HepG2 (cell line): ENCODE data around the gene SLC1A4. TPM values are rescaled to one million over a fixed set of nuclear protein-coding genes. Genes with fewer than 3 reads are reported as not detected.
A peak's percentile ranks its signal among the peaks of the same experiment; 100 is the strongest.

Source experiments
- ARID5B ChIP-seq: IDR thresholded peaks from 2 replicates; pipeline ENCODE4 v1.4.0; 2020; ENCODE audit warnings: mild to moderate bottlenecking, missing genetic modification reagents
- ARNTL ChIP-seq: sonication (generic); formaldehyde crosslinking; IDR thresholded peaks from 2 replicates; pipeline ENCODE4 v1.4.0; 2020; ENCODE audit warnings: mild to moderate bottlenecking, missing genetic modification reagents
- FOXA1 ChIP-seq, 2 experiments: fragments of 450-650 bp in 1 of 2; sonication (generic) in 1 of 2; formaldehyde crosslinking in 1 of 2; IDR thresholded peaks; 2 replicates each; pipeline versions ENCODE4 v1.4.0 to v1.6.1; 2016 to 2020; ENCODE audit warnings: missing genetic modification reagents in 1 of 2
- GATAD1 ChIP-seq: IDR thresholded peaks from 2 replicates; pipeline ENCODE4 v1.6.1; 2016; ENCODE audit warnings: missing genetic modification reagents, missing compliant biosample characterization
- GFI1 ChIP-seq: sonication (generic); formaldehyde crosslinking; IDR thresholded peaks from 2 replicates; pipeline ENCODE4 v1.5.0; 2020; ENCODE audit warnings: missing genetic modification reagents, mild to moderate bottlenecking, borderline replicate concordance
- GMEB1 ChIP-seq: sonication (generic); formaldehyde crosslinking; IDR thresholded peaks from 2 replicates; pipeline ENCODE4 v1.5.1; 2020; ENCODE audit warnings: missing genetic modification reagents, mild to moderate bottlenecking, borderline replicate concordance
- KLF11 ChIP-seq: IDR thresholded peaks from 2 replicates; pipeline ENCODE4 v1.6.1; 2016; ENCODE audit warnings: missing compliant biosample characterization
- MTA1 ChIP-seq: sonication (generic); formaldehyde crosslinking; IDR thresholded peaks from 2 replicates; pipeline ENCODE4 v1.4.0; 2020; ENCODE audit warnings: missing genetic modification reagents, mild to moderate bottlenecking, borderline replicate concordance
- RAD21 ChIP-seq: fragments of 450-650 bp; formaldehyde crosslinking; IDR thresholded peaks from 2 replicates; pipeline ENCODE4 v1.5.0; 2020; ENCODE audit warnings: mild to moderate bottlenecking
- RCOR2 ChIP-seq: IDR thresholded peaks from 2 replicates; pipeline ENCODE4 v1.6.1; 2016; ENCODE audit warnings: missing biosample characterization, missing genetic modification reagents
- SKIL ChIP-seq: sonication (generic); formaldehyde crosslinking; IDR thresholded peaks from 2 replicates; pipeline ENCODE4 v1.8.0; 2022; ENCODE audit warnings: missing genetic modification reagents, mild to moderate bottlenecking, moderate library complexity, borderline replicate concordance
- TFE3 ChIP-seq: IDR thresholded peaks from 2 replicates; pipeline ENCODE4 v1.6.1; 2016
- ZNF136 ChIP-seq: sonication (generic); formaldehyde crosslinking; IDR thresholded peaks from 2 replicates; pipeline ENCODE4 v1.8.1; 2022; ENCODE audit warnings: low read depth, mild to moderate bottlenecking, moderate library complexity, missing genetic modification reagents
- ZNF263 ChIP-seq: sonication (generic); formaldehyde crosslinking; IDR thresholded peaks from 2 replicates; pipeline ENCODE4 v1.4.0; 2020; ENCODE audit warnings: missing genetic modification reagents
- ZNF329 ChIP-seq: sonication (generic); formaldehyde crosslinking; IDR thresholded peaks from 2 replicates; pipeline ENCODE4 v1.9.0; 2021; ENCODE audit warnings: low read depth, mild to moderate bottlenecking, missing genetic modification reagents
- ZNF510 ChIP-seq: sonication (generic); formaldehyde crosslinking; IDR thresholded peaks from 2 replicates; pipeline ENCODE4 v1.4.0; 2020; ENCODE audit warnings: low read depth, mild to moderate bottlenecking, missing genetic modification reagents
- ZNF547 ChIP-seq: sonication (generic); formaldehyde crosslinking; IDR thresholded peaks from 2 replicates; pipeline ENCODE4 v1.5.1; 2020; ENCODE audit warnings: mild to moderate bottlenecking, missing genetic modification reagents
- ZNF572 ChIP-seq: sonication (generic); formaldehyde crosslinking; IDR thresholded peaks from 2 replicates; pipeline ENCODE4 v1.5.1; 2020; ENCODE audit warnings: mild to moderate bottlenecking, missing genetic modification reagents
- ZNF773 ChIP-seq: sonication (generic); formaldehyde crosslinking; IDR thresholded peaks from 2 replicates; pipeline ENCODE4 v1.4.0; 2020; ENCODE audit warnings: missing genetic modification reagents, borderline replicate concordance
- ZNF792 ChIP-seq: IDR thresholded peaks from 2 replicates; pipeline ENCODE4 v1.6.1; 2016
- polyA plus RNA-seq, 8 experiments: library from polyadenylated mRNA; depleted of rRNA in 3 of 8; stranded (reverse) in 7 of 8; unstranded in 1 of 8; fragments of >200 nt; fragmentation: Illumina TruSeq in 4 of 8; extraction: Trizol in 4 of 8; gene quantifications; 2 replicates each; pipeline versions ENCODE4 v1.2.1 to v1.2.3, GENCODE V29; 2011 to 2016; ENCODE audit warnings: low read depth in 4 of 8, missing spikeins in 1 of 8, mixed read lengths in 1 of 8; ENCODE audit not compliant: insufficient read depth in 1 of 8
- total RNA-seq, 5 experiments: library from RNA; depleted of rRNA; stranded (reverse); fragments of >200 nt; fragmentation: Illumina TruSeq; extraction: Trizol; gene quantifications; 2 replicates each; pipeline ENCODE4 v1.2.3, GENCODE V29; 2016; ENCODE audit warnings: low read depth in 1 of 5

SLC1A4 gene
- total and polyA plus RNA-seq, 2 of the 13 experiments (the other 11 are each of a cell fraction or from before 2014, with no cell fraction given): 21.0 to 39.6 TPM

GRCh38 chr2:65055422-65056214, 66.4 kb downstream of the SLC1A4 start (continued):
- TF ChIP-seq ARNTL (CRISPR knock-in tag): peak; percentile 20; the same call in 1 of the 2 replicates
- TF ChIP-seq ZNF572 (CRISPR knock-in tag): peak; percentile 85; the same call in 1 of the 2 replicates
- peak; percentile 65; the same call in 1 of the 2 replicates for TF ChIP-seq ZNF792 (CRISPR knock-in tag)
- TF ChIP-seq TFE3 (CRISPR knock-in tag): peak; percentile 74; the same call in 1 of the 2 replicates
- 0 out of 2 replicates have a peak, but pooled peaks have one; percentile 74 for TF ChIP-seq ZNF773 (CRISPR knock-in tag)
- TF ChIP-seq SKIL (CRISPR knock-in tag): peak; percentile 83
- TF ChIP-seq GATAD1: peak; percentile 63
- TF ChIP-seq GFI1 (CRISPR knock-in tag): peak; percentile 1; the same call in 1 of the 2 replicates
- peak; percentile 17; the same call in 1 of the 2 replicates for TF ChIP-seq ARID5B (CRISPR knock-in tag)
- peak; percentile 74; the same call in 1 of the 2 replicates for TF ChIP-seq GMEB1 (CRISPR knock-in tag)
- peak; percentile 98 for TF ChIP-seq ZNF547 (CRISPR knock-in tag)
- TF ChIP-seq ZNF136 (CRISPR knock-in tag): peak; percentile 98
- peak; percentile 43; the same call in 1 of the 2 replicates for TF ChIP-seq MTA1 (CRISPR knock-in tag)
- TF ChIP-seq KLF11 (CRISPR knock-in tag): peak; percentile 51; the same call in 1 of the 2 replicates
- 0 out of 2 replicates have a peak, but pooled peaks have one; percentile 34 for TF ChIP-seq ZNF510 (CRISPR knock-in tag)
- TF ChIP-seq RCOR2 (CRISPR knock-in tag): no peak
- no peak for TF ChIP-seq FOXA1 (IDR thresholded peaks at IDR 0.05)
- peak; percentile 88 for TF ChIP-seq FOXA1 (CRISPR knock-in tag; IDR thresholded peaks at IDR 0.05)
- TF ChIP-seq ZNF329 (CRISPR knock-in tag): peak; percentile 29; the same call in 1 of the 2 replicates
- TF ChIP-seq ZNF263: 0 out of 2 replicates have a peak, but pooled peaks have one; percentile 9
- TF ChIP-seq RAD21 (CRISPR knock-in tag): peak; percentile 51
